Neutrophil (primary cell): Measurements from ENCODE around the gene MYMK.

Source experiments
- H3K27ac ChIP-seq: fragments of 200-600 bp; sonication (generic); 2 replicates; pipeline ENCODE4 v1.5.1; 2016; ENCODE audit warnings: mild to moderate bottlenecking, moderate library complexity
- H3K27me3 ChIP-seq: fragments of 200-600 bp; sonication (generic); 2 replicates; pipeline ENCODE4 v1.6.0; 2016; ENCODE audit warnings: mild to moderate bottlenecking
- H3K36me3 ChIP-seq: fragments of 200-600 bp; sonication (generic); 2 replicates; pipeline ENCODE4 v1.5.1; 2017
- H3K4me1 ChIP-seq, 2 experiments: fragments of 200-600 bp in 1 of 2; sonication (generic) in 1 of 2; 1 replicate in 1 of 2; 2 replicates in 1 of 2; pipeline versions ENCODE4 v1.5.1 to v1.6.1; 2013 to 2016; ENCODE audit warnings: low read depth in 1 of 2, low read length in 1 of 2, mild to moderate bottlenecking in 1 of 2, moderate library complexity in 1 of 2; ENCODE audit not compliant: control insufficient read depth in 1 of 2, insufficient read depth in 1 of 2
- H3K4me3 ChIP-seq, 2 experiments: fragments of 200-600 bp in 1 of 2; sonication (generic) in 1 of 2; 1 replicate in 1 of 2; 2 replicates in 1 of 2; pipeline ENCODE4 v1.5.1; 2013 to 2016; ENCODE audit warnings: low read depth in 1 of 2, low read length in 1 of 2, mild to moderate bottlenecking in 1 of 2, moderate library complexity in 1 of 2
- H3K9me3 ChIP-seq: fragments of 200-600 bp; sonication (generic); 2 replicates; pipeline ENCODE4 v1.5.1; 2016
- CTCF ChIP-seq: fragments of 200-600 bp; sonication (generic); IDR thresholded peaks from 2 replicates; pipeline ENCODE4 v1.5.1; 2016; ENCODE audit warnings: antibody characterized with exemption

MYMK gene

DNA sequence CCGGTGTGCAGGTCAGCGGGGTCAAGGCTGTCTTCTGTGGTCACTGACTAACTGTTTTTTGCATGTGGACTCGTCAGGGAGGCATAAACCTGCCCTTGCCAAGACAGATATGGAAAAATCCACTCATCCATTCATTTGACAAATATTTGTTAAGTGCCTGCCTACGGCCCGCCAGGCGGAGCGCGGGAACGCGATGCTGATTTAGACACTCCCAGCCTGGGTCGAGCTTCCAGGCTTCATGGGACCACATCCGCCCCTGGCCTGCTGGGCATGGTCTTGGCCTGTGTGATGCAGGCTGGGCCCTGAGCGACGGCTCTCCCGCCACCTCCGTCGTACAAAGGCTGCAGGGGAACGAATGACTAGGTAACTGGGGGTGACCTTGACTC is 18.1 kb downstream of the MYMK start:
- Histone ChIP-seq H3K4me1 (no peaks in the 10 kb centered on the region), H3K4me3 (no peak overlapping the region), H3K27me3 (peaks cover 41% of the 10 kb centered on the region), H3K27ac (no peak overlapping the region), H3K9me3 (no peaks in the 10 kb centered on the region), H3K36me3 (no peaks in the 10 kb centered on the region)
- no peak for TF ChIP-seq CTCF

- no peak for TF ChIP-seq CTCF
- H3K27me3 ChIP-seq: peaks cover 41% of the 10 kb centered on the region
- no peak overlapping the region for H3K4me3 ChIP-seq
- no peaks in the 10 kb centered on the region for H3K4me1 ChIP-seq
- no peaks in the 10 kb centered on the region for H3K36me3 ChIP-seq
- no peak overlapping the region for H3K27ac ChIP-seq
- no peaks in the 10 kb centered on the region for H3K9me3 ChIP-seq
Measured at GRCh38 chr9:133505901-133506652, 18.7 kb downstream of the MYMK start.

GRCh38 chr9:133505186-133505830 is 19.5 kb downstream of the MYMK start:
- Histone ChIP-seq H3K27ac (no peak overlapping the region), H3K4me3 (no peak overlapping the region), H3K4me1 (no peaks in the 10 kb centered on the region), H3K27me3 (peaks cover 35% of the 10 kb centered on the region), H3K36me3 (no peaks in the 10 kb centered on the region), H3K9me3 (no peaks in the 10 kb centered on the region)
- no peak for TF ChIP-seq CTCF

GRCh38 chr9:133502112-133502511 is 22.6 kb downstream of the MYMK start:
- H3K4me1 ChIP-seq: no peaks in the 10 kb centered on the region
- no peak overlapping the region for H3K4me3 ChIP-seq
- H3K36me3 ChIP-seq: no peaks in the 10 kb centered on the region
- no peak overlapping the region for H3K27ac ChIP-seq
- no peak for TF ChIP-seq CTCF
- H3K9me3 ChIP-seq: no peaks in the 10 kb centered on the region
- peaks cover 3% of the 10 kb centered on the region for H3K27me3 ChIP-seq

DNA sequence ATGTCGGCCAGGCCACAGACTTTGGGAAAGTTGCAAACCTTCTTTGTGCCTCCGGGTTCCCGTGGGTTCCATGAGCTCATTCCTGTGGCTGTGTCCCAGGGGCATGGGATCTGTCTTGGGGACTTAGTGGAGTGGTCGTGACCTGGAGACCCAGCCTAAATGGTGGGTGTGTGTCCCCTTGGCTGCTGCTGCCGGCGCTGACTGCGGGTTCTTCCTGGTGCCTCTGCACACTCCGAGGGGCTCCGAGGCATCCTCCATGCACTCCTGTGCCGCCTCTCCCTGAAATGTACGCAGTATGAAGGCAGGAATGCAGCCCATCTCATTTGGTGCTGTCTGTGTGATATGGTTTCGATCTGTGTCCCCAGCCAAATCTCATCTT is 24.9 kb downstream of the MYMK start:
- H3K27me3 ChIP-seq: no peaks in the 10 kb centered on the region
- H3K9me3 ChIP-seq: no peaks in the 10 kb centered on the region
- no peak for TF ChIP-seq CTCF
- no peaks in the 10 kb centered on the region for H3K36me3 ChIP-seq
- H3K4me3 ChIP-seq: no peak overlapping the region
- no peak overlapping the region for H3K27ac ChIP-seq
- no peaks in the 10 kb centered on the region for H3K4me1 ChIP-seq
